HG02973 (cell line): ENCODE measurements around the gene CMTM7.

Experiments used
- ATAC-seq: cut with Tn5 transposase; IDR thresholded peaks from one replicate; pipeline ENCODE4 v1.9.1; 2021; ENCODE audit warnings: moderate library complexity; ENCODE audit not compliant: unreplicated experiment

Gene CMTM7

DNA sequence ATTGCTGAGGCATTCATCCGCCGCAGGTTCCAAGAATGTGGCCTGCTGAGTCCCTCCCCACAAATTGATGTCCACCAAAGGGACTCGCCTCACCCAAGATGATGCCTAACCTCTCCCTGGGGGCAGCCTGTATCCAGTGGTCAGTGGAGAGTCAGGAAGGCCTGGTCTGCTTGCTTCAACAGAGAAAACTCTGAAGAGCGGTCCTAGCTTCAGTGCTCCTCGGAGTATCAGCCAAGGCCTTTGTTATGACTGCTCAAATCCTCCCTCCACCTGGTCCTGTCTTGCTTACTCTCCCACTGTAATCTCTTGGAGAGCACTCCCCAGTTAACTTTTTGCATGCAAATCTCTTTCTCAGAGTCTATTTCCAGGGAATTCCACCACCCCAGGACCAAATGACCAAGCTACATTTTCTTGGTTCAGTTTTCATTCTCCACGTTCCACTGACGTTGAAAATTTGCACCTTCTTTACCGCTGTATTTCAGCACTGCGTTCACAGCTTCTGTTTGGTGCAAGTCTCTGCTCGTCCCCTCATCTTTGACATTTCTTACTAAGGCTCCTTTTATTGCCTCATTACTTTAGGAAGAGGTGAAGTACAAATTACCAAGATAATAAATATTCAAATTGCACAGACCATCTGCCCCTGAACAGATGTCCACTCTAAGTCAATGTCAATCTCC lies 22.3 kb downstream of the CMTM7 start:
- ATAC-seq: no peak

DNA sequence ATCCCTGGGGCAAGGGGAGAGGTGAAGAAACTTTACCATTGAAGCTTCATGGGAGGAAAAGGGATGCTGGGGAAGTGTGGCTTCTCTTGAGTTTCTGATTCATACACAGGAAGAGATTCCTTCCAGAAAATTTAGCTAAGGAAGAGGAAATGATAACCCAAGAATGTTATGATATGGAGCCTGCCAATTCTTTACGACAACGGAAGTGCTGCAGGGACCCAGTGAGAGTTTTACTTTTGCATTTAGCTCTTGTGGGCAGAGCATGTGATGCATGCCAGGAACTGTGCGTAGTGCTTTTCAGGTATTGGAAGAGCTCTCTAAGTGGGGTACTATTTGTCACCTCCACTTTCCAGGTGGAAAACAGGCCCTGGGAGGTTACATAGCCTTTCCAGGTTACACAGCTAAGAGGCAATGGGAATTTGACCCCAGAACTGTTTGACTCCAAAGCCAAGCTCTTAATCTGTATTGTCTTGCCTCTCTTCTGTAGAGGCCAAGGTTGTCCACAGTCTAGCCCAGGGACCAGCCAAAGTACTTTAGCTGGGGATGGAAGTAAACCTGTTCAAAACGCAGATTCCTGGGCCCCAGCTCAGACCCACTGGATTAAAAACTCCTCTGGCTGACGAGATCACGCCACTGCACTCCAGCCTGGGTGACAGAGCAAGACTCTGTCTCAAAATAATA lies 23.0 kb downstream of the CMTM7 start:
- ATAC-seq: peak; percentile 78

DNA sequence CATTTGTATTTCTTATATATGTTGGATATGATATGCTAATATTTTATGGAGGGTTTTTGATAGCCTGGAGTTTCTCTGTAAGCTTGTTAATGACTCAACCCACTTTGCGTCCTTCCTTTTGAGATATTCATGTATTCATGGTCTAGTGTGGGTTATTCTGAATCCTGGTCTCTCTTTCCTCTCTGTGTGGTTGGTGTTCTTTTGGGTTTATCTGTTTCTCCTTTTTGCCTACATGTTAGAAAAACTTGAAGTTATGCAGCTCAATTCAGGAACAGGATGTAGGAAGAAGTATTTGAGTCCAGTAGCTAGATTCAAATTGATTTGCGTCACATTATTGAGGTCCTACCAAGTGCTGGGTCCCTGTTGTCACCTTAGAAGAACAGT lies 28.1 kb downstream of the CMTM7 start:
- ATAC-seq: no peak

DNA sequence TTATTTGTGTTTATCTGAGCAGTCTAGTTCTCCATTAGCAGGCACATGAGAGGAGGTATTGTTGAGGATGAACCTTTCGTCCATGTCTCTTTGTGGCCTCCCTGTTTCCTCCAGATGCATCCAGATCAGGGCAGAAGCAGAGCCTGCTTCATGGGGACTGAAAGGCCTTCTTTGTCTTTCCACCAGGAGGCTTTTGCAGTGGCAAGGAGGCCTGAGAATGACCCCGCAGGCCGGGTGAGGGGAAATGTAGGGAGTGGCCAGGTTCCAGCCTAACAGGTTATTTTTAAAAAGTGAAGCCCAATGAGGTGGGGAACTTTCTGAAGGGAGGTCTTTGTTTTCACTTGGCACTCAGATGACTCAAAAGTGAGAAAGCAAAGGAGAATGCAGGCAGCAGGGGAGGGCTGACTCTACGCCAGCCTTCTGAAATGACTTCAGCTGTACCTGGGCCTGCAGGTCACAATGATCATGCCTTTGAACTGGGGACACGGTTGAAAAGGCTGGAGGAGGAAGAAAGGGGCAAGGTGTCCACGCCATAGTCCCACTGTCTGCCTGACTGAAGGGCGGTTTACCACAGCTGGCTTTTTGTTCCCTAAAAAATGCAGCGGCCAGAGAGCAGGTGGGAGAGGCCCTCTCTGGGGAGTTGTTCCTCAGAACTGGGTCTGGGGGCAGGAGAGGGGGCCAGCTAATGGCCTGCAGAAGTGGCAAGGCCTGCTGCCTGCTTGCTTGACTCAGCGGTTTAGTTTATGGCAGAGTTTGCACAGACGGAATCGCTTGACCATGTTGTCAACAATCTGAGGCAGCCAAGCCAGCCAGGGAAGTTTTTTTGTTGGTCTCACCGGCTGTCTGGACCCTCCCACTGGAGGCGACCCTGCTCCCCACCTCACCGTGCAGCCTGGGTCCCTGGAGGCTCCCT lies 28.7 kb downstream of the CMTM7 start:
- ATAC-seq: peak; percentile 80

DNA sequence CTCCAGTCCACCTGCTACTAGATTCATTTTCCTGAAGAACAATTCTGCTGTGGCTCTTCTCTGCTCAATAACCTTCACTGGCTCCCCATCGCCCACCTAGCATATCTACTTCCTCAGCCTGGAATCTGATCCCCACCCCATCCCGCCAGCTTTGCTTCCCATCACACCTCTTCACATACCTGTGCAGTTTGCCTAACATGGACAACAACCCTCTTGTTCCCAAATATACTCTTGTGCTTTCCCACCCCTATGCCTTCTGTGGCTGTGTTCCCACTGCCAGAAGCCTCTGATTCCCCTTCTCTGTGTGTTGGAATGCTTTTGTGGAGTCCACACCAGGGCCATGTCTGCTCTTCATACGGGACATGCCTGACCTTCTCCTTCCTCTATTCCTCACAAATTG lies 29.5 kb downstream of the CMTM7 start:
- no peak for ATAC-seq

DNA sequence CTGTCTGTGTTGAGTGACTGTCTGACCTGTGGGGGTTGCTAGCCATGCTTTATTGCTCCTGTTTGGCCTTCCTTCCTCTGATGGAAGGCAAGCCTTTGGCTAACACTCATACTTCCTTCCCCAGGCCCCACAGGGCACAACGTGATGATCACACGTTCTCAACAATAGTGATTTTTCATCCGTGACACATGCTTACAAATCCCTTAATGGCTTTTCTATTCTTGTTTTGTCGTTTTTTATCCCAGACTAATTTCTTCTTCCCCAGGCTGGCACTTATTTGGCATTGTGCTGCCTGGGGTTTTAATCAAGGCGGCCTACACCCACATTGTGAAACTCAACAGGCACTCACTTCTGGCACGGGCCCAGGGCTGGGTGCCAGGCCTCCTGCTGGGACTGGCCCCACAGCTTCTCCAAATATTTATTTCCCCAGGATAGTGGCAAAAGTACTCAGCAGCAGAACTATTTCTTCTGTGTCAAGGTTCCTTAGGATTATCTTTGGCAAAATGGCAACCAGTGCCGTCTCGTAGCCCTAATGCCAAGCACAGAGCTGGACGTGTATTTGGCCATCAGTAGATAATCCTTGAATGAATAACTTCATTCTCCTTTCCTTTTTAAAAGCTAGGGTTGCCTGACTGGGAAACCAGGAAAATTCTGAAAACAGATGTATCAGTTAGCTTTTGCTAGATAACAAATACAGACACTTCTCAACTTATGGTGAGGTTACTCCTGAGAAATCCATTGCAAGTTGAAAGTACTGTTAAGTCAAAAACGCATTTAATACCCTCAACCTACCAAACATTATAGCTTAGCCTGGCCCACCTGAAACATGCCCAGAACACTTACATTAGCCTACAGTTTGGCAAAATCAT lies 30.6 kb downstream of the CMTM7 start:
- ATAC-seq: no peak

DNA sequence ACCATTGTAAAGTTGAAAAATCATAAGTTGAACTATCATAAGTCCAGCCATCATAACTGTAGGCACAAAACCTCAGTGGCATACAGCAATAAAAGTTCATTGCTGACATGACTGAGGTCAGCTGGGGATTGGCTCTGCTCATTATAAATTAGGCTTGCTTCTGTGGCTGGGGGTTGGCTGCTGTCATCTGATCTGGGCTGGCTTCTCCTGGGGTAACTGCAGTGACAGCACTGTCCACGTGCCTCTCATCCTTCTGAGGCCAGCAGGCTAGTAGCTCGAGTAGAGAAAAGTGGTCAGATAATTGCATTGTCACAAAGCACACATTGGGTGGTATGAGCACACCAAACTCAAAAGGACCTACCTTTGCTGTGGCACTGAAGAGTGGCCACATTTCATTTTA lies 31.3 kb downstream of the CMTM7 start:
- no peak for ATAC-seq

DNA sequence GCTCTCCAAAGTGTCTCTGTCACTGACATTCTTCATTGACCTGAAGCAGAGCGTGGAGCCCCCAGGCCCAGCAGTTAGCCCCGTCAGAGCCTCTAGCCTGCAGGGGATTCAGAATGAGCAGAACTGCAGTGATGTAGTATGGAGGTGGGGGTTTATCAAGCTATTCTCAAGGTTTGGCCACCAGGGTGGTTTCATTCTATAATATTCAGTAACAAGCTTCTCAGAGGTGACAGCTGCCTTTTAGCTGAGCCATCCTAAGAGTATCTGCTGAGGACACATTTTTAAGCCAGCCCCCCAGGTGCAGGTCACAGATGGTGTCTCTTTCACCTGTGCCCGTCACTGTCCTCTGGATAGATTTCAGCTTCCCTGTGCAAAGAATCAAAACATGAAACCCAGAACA lies 31.9 kb downstream of the CMTM7 start:
- ATAC-seq: no peak

DNA sequence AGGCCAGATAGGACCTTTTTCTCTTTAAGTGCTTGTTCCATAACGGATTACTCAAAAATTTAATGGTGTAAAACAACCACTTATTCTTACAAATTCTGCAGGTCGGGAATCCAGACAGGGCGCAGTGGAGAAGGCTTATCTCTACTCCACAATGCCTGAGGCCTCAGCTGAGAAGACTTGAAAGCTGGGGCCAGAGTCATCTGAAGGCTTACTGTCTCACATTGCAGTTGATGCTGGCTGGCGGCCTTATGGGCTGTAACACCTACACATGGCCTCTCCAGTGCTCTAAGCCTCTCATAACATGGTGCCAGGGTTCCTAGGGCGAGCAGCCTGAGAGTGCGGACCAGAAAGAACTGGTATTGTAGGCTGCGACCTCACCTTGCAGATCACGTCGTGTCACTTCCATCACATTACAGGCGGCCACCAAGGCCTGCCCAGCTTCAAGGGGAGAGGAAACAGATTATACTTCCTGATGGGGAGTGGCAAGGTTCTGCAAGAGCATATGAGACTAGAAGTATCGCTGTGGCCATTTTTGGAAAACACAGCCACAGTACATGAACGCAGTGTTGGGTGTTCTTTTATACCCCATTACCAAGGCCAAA lies 32.4 kb downstream of the CMTM7 start:
- no peak for ATAC-seq

DNA sequence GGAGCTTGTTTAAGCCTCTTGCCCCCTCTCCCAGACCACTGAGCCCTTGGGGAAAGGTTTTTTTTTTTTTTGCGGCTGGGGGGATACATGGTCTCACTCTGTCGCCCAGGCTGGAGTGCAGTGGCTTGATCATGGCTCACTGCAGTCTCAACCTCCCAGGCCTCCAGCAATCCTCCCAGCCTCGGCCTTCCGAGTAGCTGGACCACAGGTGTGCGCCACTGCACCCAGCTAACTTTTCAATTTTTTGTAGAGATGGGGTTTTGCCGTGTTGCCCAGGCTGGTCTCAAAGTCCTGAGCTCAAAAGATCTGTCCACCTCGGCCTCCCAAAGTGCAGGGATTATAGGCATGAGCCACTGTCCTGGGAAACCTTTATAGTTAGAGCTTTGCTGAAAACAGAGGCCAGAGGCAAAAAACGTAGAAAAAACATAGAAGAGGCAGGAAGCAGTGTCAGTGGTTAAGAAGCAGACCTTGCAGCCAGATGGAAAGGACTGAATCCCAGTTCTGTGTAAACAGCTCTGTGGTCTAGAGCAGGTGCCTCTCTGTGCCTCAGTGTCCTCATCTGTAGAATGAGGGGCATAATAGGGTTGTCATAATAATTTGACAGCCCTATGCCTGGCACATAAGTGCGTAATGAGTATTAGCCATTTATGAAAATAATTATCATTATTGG lies 33.1 kb downstream of the CMTM7 start:
- no peak for ATAC-seq

DNA sequence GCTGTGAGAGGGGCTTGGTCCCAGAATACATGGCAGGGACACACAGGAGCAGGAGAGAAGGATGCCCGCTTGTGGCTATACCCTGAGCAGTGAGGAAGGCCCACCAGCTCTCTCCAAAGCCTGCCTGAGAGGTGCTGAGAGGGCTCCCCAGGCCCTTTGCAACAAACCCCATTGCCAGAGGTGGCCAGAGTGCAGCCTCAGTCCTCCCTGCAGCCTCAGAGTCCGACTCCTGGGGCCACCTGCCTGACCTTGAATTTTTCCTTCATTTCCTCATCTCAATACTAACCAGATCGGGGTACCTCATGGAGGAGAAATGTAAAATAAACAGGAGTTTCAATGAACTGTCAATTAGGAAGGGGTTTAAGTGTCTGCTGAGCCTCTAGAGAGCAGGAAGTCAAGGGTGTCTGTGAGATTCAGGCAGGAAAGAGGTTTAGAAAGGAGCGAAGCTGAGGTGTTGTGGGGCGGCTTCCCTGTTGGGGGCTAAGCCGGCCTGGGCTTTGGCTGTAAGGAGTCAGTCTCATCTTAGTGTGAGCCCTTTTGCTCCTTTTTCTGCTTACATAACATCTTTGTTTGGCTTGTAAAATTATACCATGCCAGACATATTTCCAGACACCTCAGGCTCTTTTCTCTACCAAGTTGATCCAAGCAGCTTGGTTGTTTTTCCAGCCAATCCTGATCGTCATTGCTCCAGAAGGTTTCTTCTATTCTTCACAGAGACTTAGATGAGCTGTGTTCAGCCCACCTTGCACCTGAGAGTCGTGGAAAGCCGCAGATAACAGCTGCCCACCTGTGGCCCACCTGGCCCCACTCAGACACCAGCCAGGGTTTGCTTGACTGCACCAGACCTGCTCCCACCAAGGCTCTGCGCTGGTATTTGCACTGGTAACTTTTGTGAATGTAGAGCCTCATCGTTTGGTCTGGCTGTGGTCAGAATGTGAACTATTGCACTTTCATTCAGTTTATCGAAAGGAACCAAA lies 36.7 kb downstream of the CMTM7 start:
- ATAC-seq: peak; percentile 65

DNA sequence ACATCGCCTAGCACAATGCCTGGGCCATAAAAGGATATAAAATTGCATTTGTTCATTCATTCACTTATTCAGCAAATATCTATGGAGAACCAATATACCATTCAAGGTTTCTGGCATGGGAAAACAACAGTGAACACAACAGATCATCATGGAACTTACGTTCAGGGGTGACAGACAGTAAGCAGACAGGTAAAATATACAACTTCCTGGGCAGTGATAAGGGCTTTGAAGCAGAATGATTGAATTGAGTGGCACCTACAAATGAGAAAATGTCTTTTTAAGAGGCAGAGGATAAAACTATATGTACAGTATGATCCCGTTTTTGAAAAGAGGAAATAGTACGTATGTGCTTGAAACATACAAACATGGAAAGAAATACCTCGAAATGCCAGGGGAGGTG lies 39.2 kb downstream of the CMTM7 start:
- ATAC-seq: no peak

DNA sequence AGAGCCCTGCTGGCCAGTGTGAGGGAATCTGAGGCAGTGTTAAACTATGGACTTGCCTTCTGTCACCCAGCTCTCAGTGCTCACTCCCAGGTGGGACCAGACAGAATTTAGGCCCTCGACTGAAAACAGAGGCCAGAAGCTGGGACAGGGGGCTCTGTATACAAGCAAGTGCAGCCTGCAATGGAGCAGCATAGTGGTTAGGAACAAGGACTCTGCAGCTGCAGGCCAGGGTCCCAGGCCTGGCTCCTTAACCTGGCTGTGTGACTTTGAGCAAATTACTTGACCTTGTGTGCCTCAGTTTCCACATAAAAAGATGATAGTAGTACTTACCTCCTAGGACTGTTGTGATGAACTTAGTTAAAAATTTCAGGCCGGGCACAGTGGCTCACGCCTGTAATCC lies 39.8 kb downstream of the CMTM7 start:
- no peak for ATAC-seq

DNA sequence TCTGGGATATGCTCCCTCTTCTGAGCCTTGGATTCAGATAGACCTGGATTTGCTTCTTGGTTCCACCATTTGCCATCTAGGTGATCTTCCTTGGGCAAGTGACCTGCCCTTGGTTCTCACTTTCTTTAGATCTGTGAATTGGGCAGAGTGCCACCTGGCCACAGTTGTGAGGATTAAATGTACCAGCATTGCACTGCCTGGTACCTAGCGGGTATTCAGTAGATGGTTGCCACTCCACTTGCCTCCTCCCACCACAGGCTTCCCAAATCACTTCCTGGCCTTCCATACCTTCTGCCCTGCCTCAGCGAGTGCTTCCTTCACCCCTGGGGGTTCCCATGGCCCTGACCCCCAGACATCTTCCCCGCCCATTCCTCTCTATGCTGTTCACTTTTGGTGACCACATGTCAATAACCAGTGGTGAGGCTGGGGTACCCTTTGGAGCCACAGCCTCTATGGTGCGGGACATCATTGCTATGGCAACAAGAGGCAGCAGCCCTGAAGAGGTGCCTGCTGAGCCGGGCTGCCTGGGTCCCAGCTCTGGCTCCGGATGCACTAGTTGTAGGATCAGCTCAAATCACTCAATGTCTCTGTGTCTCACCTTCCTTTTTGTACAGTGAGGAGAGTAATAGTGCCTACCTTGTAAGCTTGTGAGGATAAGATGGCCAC lies 40.5 kb downstream of the CMTM7 start:
- ATAC-seq: no peak

DNA sequence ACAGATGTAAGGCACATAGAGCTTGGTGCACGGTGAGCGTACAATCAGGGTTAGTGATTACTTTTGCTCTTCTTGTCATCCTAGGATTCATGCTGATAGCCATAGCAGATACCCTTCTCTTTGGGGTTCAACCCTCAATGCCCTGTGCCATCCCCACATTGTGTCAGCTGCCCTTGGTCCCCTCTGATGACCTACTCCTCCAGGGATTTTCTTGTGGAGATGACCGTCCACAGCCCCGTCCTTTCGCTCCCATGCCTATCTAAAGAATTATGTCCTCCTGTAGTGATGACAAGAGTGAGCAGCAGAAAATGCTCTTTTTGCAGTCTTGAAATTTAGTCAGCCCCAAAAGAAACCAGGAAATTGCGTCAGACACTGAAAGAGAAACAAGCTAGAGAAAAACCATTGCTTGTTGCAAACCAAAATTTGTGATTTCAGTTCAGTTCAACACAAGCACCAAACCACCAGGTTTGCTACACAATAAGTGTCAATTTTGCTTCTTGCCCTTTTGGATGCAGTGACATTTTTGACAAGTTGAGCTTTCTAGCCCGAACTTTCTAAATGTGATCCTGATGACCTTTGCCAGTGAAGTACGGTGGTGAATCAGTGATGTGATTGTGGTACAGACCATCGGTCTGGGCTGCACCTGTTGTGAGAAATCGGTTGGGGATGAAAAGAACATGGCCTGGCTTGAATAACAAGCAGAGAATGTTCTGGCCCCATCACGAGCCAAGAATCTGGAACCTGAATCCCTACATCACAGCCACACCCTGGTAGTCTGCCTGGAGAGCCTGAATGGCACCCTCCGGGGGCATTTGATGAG lies 41.3 kb downstream of the CMTM7 start:
- peak; percentile 41 for ATAC-seq

DNA sequence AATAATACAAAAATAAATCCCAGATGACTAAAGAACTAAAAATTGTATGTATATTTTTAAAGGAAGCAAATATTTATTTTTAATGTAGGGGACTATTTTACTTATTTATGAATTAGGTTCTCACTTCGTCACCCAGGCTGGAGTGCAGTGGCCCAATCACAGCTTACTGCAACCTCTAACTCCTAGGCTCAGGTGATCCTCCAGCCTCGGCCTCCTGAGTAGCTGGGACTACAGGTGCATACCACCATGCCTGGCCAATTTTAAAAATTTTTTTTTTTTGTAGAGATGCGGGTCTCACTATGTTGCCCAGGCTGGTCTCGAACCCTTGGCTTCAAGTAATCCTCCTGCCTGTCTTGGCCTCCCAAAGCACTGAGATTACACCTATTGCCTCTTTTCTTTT lies 42.6 kb downstream of the CMTM7 start:
- ATAC-seq: no peak
